ENCODE data around the gene PRR36. TPM values are rescaled to one million over a fixed set of nuclear protein-coding genes. Genes with fewer than 3 reads are reported as not detected.
A peak's percentile ranks its signal among the peaks of the same experiment; 100 is the strongest.

Gene PRR36
- total RNA-seq, 1 experiment from 2014 or later, result 21.9 TPM

- Mint-ChIP-seq H3K27ac (no peak overlapping the region), H3K4me1 (peaks cover 19% of the 10 kb centered on the region), H3K36me3 (no peaks in the 10 kb centered on the region), H3K27me3 (ENCODE audit: low read depth) (peaks cover 36% of the 10 kb centered on the region), H3K4me3 (peak overlapping the region; percentile 73), H3K9me3 (no peaks in the 10 kb centered on the region)
- no peak for TF ChIP-seq CDX4 (CRISPR knock-in tag; IDR thresholded peaks at IDR 0.05; ENCODE audit: borderline replicate concordance)
- no peak; the same call in 1 of the 2 replicates for TF ChIP-seq MAX (CRISPR knock-in tag; IDR thresholded peaks at IDR 0.05)
- TF ChIP-seq ZNF281 (CRISPR knock-in tag; IDR thresholded peaks at IDR 0.05), result no peak
- no peak for TF ChIP-seq RORB (CRISPR knock-in tag; IDR thresholded peaks at IDR 0.05)
- POLR2A ChIA-PET, result interaction anchor here (0.9 to 1.0 kb wide), 3 partner anchors 12 to 47 kb away, joined by 3 read pairs; partner anchors contain the start of gene SNAPC2
- CTCF ChIA-PET, result interaction anchor here (0.6 to 3.4 kb wide), 12 partner anchors 9 to 307 kb away, joined by 3 to 19 read pairs (median 4); partner anchors contain the start of genes LRRC8E and MAP2K7
- ATAC-seq (no peak), DNase-seq (ENCODE audit: low spot score) (peak; percentile 35)
Observed at GRCh38 chr19:7874897-7875273, 695 bp upstream of the PRR36 start.

- DNase-seq (ENCODE audit: low spot score) (no peak), ATAC-seq (no peak)
- CTCF ChIA-PET, result interaction anchor here (0.7 to 3.8 kb wide), 6 partner anchors 11 to 305 kb away, joined by 3 to 21 read pairs (median 4); partner anchors contain the start of gene SNAPC2
- POLR2A ChIA-PET, result interaction anchor here (0.9 kb wide), 1 partner anchor 9 kb away, joined by 4 read pairs; no protein-coding TSS in a partner anchor
- H3K27ac Mint-ChIP-seq, result no peak overlapping the region
- peaks cover 19% of the 10 kb centered on the region for H3K4me1 Mint-ChIP-seq
- no peaks in the 10 kb centered on the region for H3K36me3 Mint-ChIP-seq
- TF ChIP-seq NFE2L1 (CRISPR knock-in tag; IDR thresholded peaks at IDR 0.05) (no peak), MYBL2 (CRISPR knock-in tag; IDR thresholded peaks at IDR 0.05) (0 out of 2 replicates have a peak, but pooled peaks have one; percentile 6)
- no peaks in the 10 kb centered on the region for H3K9me3 Mint-ChIP-seq
- peaks cover 38% of the 10 kb centered on the region for H3K27me3 Mint-ChIP-seq (ENCODE audit: low read depth)
- peak overlapping the region; percentile 93 for H3K4me3 Mint-ChIP-seq
Observed at GRCh38 chr19:7873304-7874075, 700 bp downstream of the PRR36 start.

- no peak overlapping the region; the same call in 1 of the 2 replicates for H3K27ac Mint-ChIP-seq
- ChIA-PET POLR2A (interaction anchor here (0.9 kb wide), 1 partner anchor 10 kb away, joined by 4 read pairs; no protein-coding TSS in a partner anchor), CTCF (interaction anchor here (0.7 to 3.8 kb wide), 8 partner anchors 10 to 304 kb away, joined by 3 to 21 read pairs (median 4); partner anchors contain the start of genes MAP2K7 and SNAPC2)
- H3K4me3 Mint-ChIP-seq, result peak overlapping the region; percentile 62
- H3K4me1 Mint-ChIP-seq, result peaks cover 19% of the 10 kb centered on the region
- H3K36me3 Mint-ChIP-seq, result no peaks in the 10 kb centered on the region
- DNase-seq (ENCODE audit: low spot score) (no peak), ATAC-seq (no peak)
- H3K27me3 Mint-ChIP-seq (ENCODE audit: low read depth), result peaks cover 47% of the 10 kb centered on the region
- H3K9me3 Mint-ChIP-seq, result no peaks in the 10 kb centered on the region
- TF ChIP-seq JAZF1 (CRISPR knock-in tag; IDR thresholded peaks at IDR 0.05) (no peak), ZNF425 (CRISPR knock-in tag; conservative IDR thresholded peaks at IDR 0.05) (no peak), NFE2L1 (CRISPR knock-in tag; IDR thresholded peaks at IDR 0.05) (no peak), ZSCAN18 (CRISPR knock-in tag; IDR thresholded peaks at IDR 0.05) (no peak), HMGA2 (CRISPR knock-in tag; IDR thresholded peaks at IDR 0.05) (no peak), SP1 (CRISPR knock-in tag; conservative IDR thresholded peaks at IDR 0.05) (peak; percentile 20; the same call in 1 of the 2 replicates), RELA (CRISPR knock-in tag; IDR thresholded peaks at IDR 0.05; ENCODE audit: borderline replicate concordance) (no peak), ELF4 (CRISPR knock-in tag; IDR thresholded peaks at IDR 0.05; ENCODE audit: low read depth) (no peak), ZNF138 (CRISPR knock-in tag; conservative IDR thresholded peaks at IDR 0.05) (no peak), CTCF (IDR thresholded peaks at IDR 0.05) (no peak), ATF1 (CRISPR knock-in tag; IDR thresholded peaks at IDR 0.05) (no peak), FOXK1 (CRISPR knock-in tag; IDR thresholded peaks at IDR 0.05) (peak; percentile 32; the same call in 1 of the 2 replicates), ZNF232 (CRISPR knock-in tag; IDR thresholded peaks at IDR 0.05) (no peak), GTF2I (CRISPR knock-in tag; conservative IDR thresholded peaks at IDR 0.05) (peak; percentile 68; the same call in 1 of the 2 replicates)
Observed at GRCh38 chr19:7872306-7873204, 1.6 kb downstream of the PRR36 start.
